ENCODE measurements around the gene RNF145. TPM values are rescaled to one million over a fixed set of nuclear protein-coding genes. Genes with fewer than 3 reads are reported as not detected.

RNF145 gene
- total and polyA plus RNA-seq, 8 donors: 7.0 to 96.9 (median 45.8) TPM

DNA sequence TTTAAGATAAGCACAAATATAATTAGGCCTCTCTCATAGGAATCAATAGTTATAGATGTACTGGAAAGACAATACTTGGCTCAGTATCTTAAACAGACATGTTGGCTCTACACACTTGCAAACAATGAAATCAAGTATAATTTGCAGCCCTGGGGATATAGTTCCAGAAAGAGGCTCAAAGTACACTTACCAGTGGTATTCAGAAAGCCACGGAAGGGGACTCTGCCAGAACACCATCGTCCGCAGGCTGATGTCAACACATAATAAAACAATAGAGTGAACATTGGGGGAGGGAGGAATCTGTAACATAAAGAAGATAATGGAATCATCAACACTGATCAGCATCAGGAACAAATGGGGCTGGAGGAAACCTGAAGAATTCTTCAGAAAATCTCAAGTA is 78.5 kb downstream of the RNF145 start:
- Histone ChIP-seq H3K27ac (no peak overlapping the region), H3K4me3 (no peak overlapping the region), H3K9me3 (peaks cover 0 to 2% (median 0%) of the 10 kb centered on the region in 4 donors), H3K27me3 (peaks cover 0 to 8% (median 0%) of the 10 kb centered on the region in 3 donors), H3K36me3 (no peaks in the 10 kb centered on the region), H3K4me1 (peaks cover 0 to 9% (median 0%) of the 10 kb centered on the region in 4 donors)
- WGBS, 5 donors: 65 to 87% (median 77%) methylated on average over 3 of the region's 3 CpGs
- DNase-seq: no peak
- TF ChIP-seq, protein P1, sequence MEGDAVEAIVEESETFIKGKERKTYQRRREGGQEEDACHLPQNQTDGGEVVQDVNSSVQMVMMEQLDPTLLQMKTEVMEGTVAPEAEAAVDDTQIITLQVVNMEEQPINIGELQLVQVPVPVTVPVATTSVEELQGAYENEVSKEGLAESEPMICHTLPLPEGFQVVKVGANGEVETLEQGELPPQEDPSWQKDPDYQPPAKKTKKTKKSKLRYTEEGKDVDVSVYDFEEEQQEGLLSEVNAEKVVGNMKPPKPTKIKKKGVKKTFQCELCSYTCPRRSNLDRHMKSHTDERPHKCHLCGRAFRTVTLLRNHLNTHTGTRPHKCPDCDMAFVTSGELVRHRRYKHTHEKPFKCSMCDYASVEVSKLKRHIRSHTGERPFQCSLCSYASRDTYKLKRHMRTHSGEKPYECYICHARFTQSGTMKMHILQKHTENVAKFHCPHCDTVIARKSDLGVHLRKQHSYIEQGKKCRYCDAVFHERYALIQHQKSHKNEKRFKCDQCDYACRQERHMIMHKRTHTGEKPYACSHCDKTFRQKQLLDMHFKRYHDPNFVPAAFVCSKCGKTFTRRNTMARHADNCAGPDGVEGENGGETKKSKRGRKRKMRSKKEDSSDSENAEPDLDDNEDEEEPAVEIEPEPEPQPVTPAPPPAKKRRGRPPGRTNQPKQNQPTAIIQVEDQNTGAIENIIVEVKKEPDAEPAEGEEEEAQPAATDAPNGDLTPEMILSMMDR (IDR thresholded peaks at IDR 0.05): no peak
- TF ChIP-seq POLR2AphosphoS5 (IDR thresholded peaks at IDR 0.05) (no peak), EP300 (IDR thresholded peaks at IDR 0.05) (no peak), POLR2A (IDR thresholded peaks at IDR 0.05) (no peak)
- intact Hi-C loops (cut with DNase I; ENCODE audit: low total_unique reads): no loop called here

DNA sequence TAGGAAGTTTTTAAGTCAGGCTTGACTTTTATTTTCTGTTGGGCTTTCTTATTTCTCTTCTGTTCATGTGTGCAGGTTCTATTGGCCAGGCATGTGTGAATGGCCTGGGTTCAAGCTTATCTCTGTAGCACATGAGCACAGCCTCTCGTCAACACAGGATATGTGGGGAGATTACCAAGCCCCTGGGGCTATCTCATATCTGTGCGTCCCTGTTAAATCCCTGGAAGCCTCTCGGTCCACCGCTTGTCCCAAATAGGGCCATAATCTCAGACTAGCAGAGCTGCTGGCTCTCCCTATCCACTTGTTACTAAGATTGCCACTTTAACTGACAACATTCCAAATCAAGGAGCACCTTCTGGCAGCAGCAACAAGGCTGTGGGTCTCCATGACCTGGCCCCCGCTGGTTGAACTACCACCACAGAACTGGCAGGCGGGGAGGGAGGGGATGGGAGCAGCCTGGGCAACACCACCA is 81.2 kb downstream of the RNF145 start:
- intact Hi-C loops (cut with DNase I; ENCODE audit: low total_unique reads): no loop called here
- H3K27ac ChIP-seq: no peak overlapping the region
- 67 to 81% (median 74%) methylated on average over 6 of the region's 6 CpGs for WGBS, 5 donors

DNA sequence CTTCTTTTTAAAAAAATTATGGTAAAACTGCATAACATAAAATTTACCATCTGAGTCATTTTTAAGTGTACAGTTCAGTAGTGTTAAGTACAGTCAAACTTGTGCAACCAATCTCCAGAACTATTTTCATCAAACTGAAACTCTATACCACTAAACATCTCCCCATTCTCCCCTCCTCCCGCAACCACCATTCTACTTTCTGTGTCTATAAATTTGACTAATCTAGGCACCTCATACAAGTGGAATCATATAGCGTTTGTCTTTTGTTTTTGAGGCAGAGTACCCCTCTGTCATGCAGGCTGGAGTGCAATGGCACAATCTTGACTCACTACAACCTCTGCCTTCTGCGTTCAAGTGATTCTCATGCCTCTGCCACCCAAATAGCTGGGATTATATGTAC is 85.7 kb downstream of the RNF145 start:
- intact Hi-C loops (cut with DNase I; ENCODE audit: low total_unique reads): no loop called here
- H3K36me3 ChIP-seq: no peaks in the 10 kb centered on the region
- WGBS, 5 donors: 78 to 89% (median 86%) methylated on average over 3 of the region's 3 CpGs

More for the DNA sequence above, 81.2 kb downstream of the RNF145 start:
- H3K27me3 ChIP-seq: peaks cover 0 to 8% (median 0%) of the 10 kb centered on the region in 3 donors
- TF ChIP-seq EP300 (IDR thresholded peaks at IDR 0.05): no peak
- TF ChIP-seq, protein P1 (IDR thresholded peaks at IDR 0.05): no peak
- no peak for TF ChIP-seq POLR2A (IDR thresholded peaks at IDR 0.05)
- TF ChIP-seq POLR2AphosphoS5 (IDR thresholded peaks at IDR 0.05): no peak
- peaks cover 0 to 5% (median 0%) of the 10 kb centered on the region in 4 donors for H3K4me1 ChIP-seq
- no peak overlapping the region for H3K4me3 ChIP-seq
- peaks cover 0 to 11% (median 7%) of the 10 kb centered on the region in 4 donors for H3K9me3 ChIP-seq
- no peak for DNase-seq
- no peaks in the 10 kb centered on the region for H3K36me3 ChIP-seq

DNA sequence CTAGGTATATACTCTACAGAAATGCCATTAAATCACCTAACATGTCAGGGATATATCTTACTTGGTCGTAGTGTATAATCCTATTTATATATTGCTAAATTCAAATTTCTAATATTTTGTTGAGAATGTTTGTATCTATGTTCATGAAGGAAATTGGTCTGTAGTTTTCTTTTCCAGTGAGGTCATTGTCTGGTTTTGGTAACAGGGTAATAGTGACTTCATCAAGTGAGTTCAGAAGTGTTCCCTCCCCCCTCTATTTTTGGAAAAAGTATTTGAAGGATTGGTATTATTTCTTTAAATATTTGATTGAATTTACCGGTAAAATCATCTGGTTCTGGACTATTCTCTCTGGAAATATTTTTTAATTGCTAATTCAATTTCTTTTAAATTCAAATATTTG is 86.2 kb downstream of the RNF145 start:
- Histone ChIP-seq H3K27me3 (peaks cover 0 to 14% (median 0%) of the 10 kb centered on the region in 3 donors), H3K9me3 (peaks cover 0 to 11% (median 7%) of the 10 kb centered on the region in 4 donors), H3K27ac (no peak overlapping the region), H3K36me3 (no peaks in the 10 kb centered on the region), H3K4me3 (no peak overlapping the region), H3K4me1 (no peaks in the 10 kb centered on the region)
- intact Hi-C loops (cut with DNase I; ENCODE audit: low total_unique reads): no loop called here
- WGBS, 5 donors: 72 to 80% (median 76%) methylated on average over 2 of the region's 2 CpGs
- TF ChIP-seq POLR2A (IDR thresholded peaks at IDR 0.05) (no peak), EP300 (IDR thresholded peaks at IDR 0.05) (no peak), POLR2AphosphoS5 (IDR thresholded peaks at IDR 0.05) (no peak)
- TF ChIP-seq, protein P1 (IDR thresholded peaks at IDR 0.05): no peak
- no peak for DNase-seq

More for the DNA sequence above, 85.7 kb downstream of the RNF145 start:
- Histone ChIP-seq H3K9me3 (peaks cover 0 to 11% (median 7%) of the 10 kb centered on the region in 4 donors), H3K4me3 (no peak overlapping the region), H3K27me3 (peaks cover 0 to 17% (median 0%) of the 10 kb centered on the region in 3 donors), H3K27ac (no peak overlapping the region), H3K4me1 (no peaks in the 10 kb centered on the region)
- TF ChIP-seq EP300 (IDR thresholded peaks at IDR 0.05): no peak
- no peak for TF ChIP-seq POLR2AphosphoS5 (IDR thresholded peaks at IDR 0.05)
- TF ChIP-seq POLR2A (IDR thresholded peaks at IDR 0.05): no peak
- TF ChIP-seq, protein P1 (IDR thresholded peaks at IDR 0.05): no peak
- DNase-seq: no peak
